GM13977 (cell line): ENCODE measurements around the gene DEFB119.
"Not testable (repeated sequence)": the region's sequence is repeated elsewhere in the genome, so short reads cannot be mapped to it uniquely, and the experiment has no call there.

Experiments
- DNase-seq: peaks from one replicate; pipeline ENCODE4 v3.0.0; 2012; ENCODE audit warnings: low spot score
- CTCF ChIP-seq: IDR thresholded peaks from 2 replicates; pipeline ENCODE4 v1.5.1; 2012; ENCODE audit warnings: mild to moderate bottlenecking, control low read depth; ENCODE audit not compliant: insufficient read depth; ENCODE audit errors: extremely low read depth, missing control alignments
- in situ Hi-C: fragments of 300-500 bp; cut with MboI; formaldehyde crosslinking; loops from one replicate; pipeline ENCODE4 v1.12.0; 2022; ENCODE audit warnings: low sequenced_read_pairs, low pct_unique_long_range_greater_than_20kb, mixed read lengths, inconsistent platforms; ENCODE audit not compliant: unreplicated experiment

Gene DEFB119

GRCh38 chr20:31390490-31390889, at the start of gene DEFB119:
TSS of gene DEFB119 (minus strand) at chr20:31390590. CDS start at chr20:31390483, 107 bp downstream.
- TF ChIP-seq CTCF, result no peak
- no peak for DNase-seq
- in situ Hi-C loops, result no loop called here

- in situ Hi-C loops, result no loop called here
- TF ChIP-seq CTCF, result no peak
- no peak for DNase-seq
Measured at GRCh38 chr20:31430568-31431115, 40.3 kb upstream of the DEFB119 start.

- in situ Hi-C loops, DNase-seq: not testable (repeated sequence)
Measured at GRCh38 chr20:31427576-31427975, 37.2 kb upstream of the DEFB119 start.

GRCh38 chr20:31426891-31427551, 36.6 kb upstream of the DEFB119 start:
- in situ Hi-C loops, DNase-seq: not testable (repeated sequence)

- TF ChIP-seq CTCF, result no peak
- no peak for DNase-seq
- in situ Hi-C loops, result no loop called here
Measured at GRCh38 chr20:31425797-31426196, 35.4 kb upstream of the DEFB119 start.

GRCh38 chr20:31418307-31418706, 27.9 kb upstream of the DEFB119 start:
- no peak for DNase-seq
- TF ChIP-seq CTCF, result no peak
- in situ Hi-C loops, result no loop called here

- in situ Hi-C loops, result no loop called here
- TF ChIP-seq CTCF, result no peak
- DNase-seq, result no peak
Measured at GRCh38 chr20:31415653-31416052, 25.3 kb upstream of the DEFB119 start.
